ENCODE measurements around the gene CDH24.

CDH24 gene

DNA sequence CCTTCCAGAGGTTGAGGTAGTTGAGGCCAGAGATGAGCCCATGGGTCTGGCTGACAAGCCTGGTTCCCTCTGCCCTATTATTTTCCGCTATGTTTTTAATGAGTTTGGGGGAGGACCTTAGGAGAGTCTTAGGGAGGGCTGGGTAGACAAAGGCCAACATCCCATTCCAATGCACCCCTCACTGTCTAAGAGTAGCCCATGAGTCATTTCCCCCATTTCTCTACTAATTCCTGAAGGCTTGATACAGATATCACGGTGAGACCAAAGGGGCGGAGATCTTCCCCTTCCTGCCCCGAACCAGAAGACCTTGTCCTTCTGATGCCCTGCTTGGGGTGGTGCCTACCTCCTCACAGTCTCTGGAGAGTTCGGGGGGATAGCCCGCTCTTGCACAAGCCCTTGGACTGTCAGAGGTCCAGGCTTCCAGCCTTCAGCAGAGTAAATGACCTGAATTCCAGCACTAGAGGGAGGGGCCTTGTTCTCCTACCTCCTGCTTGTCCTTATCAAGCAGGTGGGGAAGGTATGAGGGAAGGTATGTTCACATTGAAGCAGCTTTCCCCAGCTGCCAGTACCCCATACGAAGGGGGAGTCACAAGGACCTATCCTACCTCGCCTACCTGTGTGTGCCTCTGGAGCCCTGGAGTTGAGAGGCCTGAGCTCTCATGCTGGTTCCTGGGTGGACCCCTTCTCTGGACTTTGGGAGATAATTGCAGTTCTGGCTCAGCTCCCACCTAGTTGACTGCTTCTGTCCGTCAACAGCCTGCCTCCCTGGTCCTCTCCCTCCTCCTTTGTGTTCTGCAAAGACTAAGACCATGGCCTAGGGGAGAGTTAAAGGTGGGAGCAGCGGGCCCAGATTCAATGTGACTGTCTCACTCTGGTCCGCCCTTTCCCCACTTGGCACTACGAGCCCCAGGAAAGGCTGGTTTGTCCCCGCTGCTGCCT is 11.6 kb downstream of the CDH24 start:
- DNase-seq (ENCODE audit: low read depth, low spot score) = no peak

DNA sequence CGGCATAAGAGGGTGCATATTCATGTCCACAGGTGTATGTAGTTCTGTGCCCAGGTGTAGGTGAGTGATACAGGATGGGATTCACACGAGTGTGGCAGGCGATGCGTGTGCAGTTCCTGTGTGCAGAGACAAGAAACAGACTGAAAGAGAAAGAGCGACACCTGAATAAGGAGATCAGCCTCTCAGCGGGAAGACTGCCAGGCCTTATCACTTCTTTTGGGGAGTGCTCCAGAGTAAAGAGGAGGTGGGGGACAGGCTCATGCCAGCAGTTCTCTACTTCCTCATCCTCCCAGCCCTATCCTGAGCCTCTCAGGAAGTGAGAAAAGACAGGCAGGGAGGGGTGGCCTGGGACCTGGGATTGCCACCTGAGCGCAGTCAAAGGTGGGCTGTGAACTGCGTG is 12.5 kb downstream of the CDH24 start:
- no peak for DNase-seq (ENCODE audit: low read depth, low spot score)

DNA sequence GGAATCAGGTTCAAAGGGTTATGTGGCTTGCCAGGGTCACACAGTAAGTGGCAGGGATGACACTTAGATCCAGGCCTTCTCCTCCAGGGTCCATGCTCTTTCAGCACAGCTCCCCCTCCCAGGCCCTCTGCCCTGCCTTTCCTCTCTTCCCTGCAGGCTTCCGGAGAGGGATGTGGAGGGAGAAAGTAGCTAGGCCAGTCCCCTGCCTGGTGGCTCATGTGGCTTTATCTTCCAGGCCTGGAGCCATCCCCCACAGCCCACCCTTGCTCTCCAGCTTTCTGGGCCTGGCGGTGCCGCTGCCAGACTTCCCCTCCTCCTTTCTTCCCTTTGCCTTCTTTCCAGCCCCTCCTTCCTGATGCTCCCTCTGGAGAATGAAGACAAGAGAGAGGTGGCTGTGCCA is 13.6 kb downstream of the CDH24 start:
- DNase-seq (ENCODE audit: low read depth, low spot score) = no peak

DNA sequence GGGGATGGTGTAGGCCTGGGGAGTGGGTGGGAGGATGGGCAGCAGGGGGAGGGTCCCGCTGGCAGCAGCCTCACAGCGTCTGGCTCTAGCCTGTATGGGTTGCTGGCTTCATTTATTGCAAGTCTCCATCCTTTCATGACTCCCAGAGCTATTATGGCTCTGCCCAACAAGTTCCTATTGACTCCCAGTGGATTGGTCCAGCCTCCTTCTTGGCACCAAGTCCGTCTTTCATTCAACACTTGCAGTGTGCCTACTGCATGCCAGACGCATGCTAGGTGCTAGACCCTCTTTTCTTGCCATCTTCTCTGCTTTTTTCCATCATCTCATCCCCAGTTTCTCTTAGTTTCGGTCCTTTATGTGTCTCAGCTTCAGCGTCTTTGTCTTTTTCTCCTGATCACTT is 14.2 kb downstream of the CDH24 start:
- DNase-seq (ENCODE audit: low read depth, low spot score) = no peak

DNA sequence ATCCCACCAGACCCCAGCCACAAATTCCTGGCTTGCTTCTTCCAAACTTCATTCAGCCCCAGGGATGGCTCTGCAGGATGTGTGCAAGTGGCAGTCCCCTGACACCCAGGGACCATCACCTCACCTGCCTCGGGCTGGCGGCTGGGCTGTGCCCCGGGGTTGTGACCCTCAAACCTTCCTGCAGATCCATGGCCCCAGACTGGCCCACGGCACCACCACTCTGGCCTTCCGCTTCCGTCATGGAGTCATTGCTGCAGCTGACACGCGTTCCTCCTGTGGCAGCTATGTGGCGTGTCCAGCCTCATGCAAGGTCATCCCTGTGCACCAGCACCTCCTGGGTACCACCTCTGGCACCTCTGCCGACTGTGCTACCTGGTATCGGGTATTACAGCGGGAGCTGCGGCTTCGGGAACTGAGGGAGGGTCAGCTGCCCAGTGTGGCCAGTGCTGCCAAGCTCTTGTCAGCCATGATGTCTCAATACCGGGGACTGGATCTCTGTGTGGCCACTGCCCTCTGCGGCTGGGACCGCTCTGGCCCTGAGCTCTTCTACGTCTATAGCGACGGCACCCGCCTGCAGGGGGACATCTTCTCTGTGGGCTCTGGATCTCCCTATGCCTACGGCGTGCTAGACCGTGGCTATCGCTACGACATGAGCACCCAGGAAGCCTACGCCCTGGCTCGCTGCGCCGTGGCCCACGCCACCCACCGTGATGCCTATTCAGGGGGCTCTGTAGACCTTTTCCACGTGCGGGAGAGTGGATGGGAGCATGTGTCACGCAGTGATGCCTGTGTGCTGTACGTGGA is 15.0 kb downstream of the CDH24 start, which contains the start of gene PSMB11:
TSS of gene PSMB11 (plus strand) at position 51 of the 804 bp plus-strand sequence. CDS start at position 65, 14 bp downstream.
- no peak for DNase-seq (ENCODE audit: low read depth, low spot score)

DNA sequence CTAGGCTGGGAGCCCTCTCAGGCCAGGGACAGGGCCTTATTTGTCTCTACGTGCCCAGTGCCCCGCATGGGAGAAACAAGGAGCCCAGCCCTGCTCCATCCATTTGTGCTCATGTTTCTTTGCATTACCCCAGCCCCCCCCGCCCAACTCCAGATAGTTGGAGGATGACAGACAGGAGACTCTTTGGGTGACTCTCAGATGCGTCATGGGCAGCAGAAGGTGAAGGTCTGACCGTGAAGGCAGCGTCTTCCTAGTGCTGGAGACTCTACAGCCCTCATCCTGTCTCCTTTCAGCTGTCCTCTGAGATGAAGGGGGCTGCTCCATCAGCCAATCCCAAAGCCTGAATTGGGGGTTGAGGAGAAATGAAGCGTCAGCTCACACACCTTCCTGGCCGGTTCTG is 15.6 kb downstream of the CDH24 start:
- DNase-seq (ENCODE audit: low read depth, low spot score) = no peak

DNA sequence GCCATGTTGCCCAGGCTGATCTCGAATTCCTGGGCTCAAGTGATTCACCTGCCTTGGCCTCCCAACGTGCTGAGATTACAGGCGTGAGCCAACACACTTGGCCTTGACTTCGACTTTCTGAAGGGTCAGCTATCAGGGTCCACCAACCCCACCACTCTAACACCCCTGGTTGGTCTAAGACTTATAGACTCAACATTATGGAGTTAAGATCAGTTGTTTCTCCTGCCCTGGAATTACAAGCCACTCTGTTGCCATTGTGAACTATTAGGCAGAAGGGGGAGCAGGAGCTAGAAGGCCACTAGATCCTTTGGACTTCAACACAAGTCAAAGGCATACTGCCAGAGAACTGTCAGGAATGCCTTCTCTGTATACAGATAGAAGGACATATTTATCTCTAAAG is 17.2 kb downstream of the CDH24 start:
- no peak for DNase-seq (ENCODE audit: low read depth, low spot score)

DNA sequence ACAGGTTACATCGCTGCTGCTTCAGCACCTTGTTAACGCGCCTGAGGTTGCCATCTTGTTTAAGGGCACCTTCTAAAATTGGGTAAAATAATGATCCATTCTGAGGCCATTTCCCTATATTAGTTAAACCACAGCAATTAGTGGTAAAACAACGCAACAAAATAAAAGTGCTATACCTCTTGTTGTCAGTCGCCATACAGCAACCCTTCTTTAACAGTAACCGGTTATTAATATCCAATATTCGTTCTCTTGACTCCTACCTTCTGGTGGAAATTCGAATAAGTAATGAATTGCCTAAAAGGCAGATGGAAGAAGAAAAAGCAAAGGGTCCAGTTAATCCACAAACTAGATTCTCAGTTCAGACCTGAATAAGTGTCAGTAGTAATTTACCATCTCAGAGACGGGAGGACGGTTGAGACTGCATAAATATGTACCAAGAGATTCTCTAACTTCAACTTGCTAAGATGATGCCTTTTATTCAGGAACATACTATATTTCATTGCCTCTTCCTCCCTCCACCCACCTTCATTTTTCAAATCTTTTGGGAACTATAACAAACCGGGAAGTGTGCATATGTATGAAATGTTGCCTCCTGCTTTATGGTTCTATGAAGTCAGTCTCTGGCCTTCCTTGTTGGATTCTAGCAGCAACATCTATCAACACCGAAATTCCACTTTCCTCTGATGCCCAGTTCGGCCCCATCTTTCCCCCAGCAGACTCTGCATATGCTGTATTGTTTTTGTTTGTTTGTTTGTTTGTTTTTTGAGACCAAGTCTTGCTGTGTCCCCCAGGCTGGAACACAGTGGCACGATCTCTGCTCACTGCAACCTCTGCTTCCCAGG is 21.8 kb downstream of the CDH24 start:
- no peak for DNase-seq (ENCODE audit: low read depth, low spot score)

DNA sequence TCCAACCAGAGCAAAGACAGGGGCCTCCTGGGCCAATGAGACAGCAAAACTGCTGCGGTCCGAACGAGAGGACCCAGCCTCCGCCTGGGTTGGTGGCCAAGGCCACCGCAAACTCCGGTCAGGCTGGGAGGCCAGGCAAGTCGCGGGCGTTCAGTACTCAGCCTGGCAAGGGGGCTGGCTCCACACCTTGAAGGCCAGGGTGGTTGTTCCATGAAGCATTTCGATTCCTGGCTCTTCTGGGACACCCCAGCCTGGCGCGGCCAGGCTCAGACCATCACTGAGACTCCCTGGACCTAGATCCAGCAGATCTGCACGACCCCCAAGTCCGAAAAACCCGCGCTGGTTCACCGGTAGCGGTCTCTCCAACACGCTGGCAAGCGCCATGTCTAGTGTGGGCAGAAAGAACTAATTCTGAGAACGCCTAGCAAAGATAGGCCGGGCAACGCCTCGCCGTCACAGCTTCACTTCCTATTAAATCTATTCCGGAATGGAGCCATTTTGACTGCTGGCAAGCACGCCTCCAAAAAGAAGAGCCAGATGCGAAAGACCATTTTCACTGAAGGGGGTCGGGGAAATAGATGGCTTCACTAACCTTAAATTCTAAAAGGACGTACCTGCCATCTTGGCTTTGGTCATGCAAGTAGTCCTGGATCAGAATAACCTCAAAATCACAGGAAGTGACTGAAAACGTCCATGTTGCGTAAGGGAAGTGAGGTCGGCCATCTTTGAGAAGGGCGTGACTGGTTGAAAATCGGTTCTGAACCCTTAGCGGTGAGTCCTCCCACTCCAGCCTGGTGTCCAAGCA is 22.6 kb downstream of the CDH24 start, which contains the start of gene PSMB5:
TSS of gene PSMB5 (minus strand) at position 403 of the 805 bp plus-strand sequence. CDS start at position 384, 19 bp downstream.
- peak; percentile 82 for DNase-seq (ENCODE audit: low read depth, low spot score)

DNA sequence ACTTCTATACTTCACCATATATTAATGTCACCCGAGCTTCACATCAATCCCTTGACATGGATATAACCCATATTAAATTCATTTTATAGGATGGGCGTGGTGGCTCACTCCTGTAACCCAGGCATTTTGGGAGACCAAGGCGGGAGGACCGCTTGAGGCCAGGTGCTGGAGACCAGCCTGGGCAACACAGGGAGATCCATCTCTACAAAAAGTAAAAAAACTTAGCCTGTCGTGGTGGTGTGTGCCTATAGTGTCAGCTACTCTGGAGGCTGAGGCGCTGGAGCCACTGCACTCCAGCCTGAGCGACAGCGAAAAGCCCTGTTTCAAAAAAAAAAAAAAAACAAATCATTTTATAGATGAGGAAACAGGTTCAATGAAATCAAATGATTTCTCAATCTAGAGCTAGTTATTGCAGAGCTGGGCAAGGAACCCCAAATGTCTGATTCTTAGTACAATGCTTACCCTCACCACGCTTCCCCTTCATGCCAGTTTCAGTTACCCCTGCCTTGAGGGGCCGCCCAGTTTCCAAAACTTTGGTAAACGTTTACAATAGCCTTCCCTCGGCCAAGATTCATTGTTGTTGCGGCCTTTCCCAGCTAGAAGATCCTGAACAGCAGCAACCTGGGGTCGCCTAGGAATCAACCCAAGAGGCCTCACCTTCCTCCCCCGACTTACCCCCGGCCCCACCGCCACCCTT is 23.4 kb downstream of the CDH24 start:
- no peak for DNase-seq (ENCODE audit: low read depth, low spot score)

DNA sequence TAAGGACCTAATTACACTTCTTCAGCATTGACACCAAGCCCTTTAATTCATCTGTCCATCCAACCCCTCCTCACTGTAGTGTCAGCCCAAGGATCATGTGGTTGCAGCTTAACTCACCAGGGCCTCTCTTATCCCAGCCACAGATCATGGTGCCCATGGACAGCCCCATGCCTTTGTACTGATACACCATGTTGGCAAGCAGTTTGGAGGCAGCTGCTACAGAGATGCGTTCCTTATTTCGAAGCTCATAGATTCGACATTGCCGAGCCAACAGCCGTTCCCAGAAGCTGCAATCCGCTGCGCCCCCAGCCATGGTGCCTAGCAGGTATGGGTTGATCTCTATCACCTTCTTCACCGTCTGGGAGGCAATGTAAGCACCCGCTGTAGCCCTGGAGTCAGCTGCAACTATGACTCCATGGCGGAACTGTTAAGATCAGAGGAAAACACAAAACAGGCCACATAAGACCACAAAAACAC is 24.0 kb downstream of the CDH24 start:
- no peak for DNase-seq (ENCODE audit: low read depth, low spot score)

DNA sequence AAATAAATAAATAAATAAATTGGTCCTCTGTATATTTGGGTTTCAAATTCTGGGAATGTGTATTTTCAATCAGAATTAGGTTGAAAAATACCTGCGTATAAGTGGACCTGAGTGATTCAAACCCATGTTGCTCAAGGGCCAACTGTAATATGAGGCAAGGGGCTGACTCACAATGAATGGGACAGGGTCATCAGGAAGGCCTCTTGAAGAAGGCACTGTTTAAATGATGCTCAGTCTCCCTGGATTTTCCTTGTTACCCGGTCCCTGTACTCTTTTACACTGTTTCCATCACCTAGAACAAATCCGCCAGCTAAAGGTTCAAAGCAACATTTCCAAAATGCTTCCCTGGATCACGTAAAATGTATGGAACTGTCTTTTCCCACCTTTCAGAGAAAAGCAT is 26.4 kb downstream of the CDH24 start:
- DNase-seq (ENCODE audit: low read depth, low spot score) = no peak

DNA sequence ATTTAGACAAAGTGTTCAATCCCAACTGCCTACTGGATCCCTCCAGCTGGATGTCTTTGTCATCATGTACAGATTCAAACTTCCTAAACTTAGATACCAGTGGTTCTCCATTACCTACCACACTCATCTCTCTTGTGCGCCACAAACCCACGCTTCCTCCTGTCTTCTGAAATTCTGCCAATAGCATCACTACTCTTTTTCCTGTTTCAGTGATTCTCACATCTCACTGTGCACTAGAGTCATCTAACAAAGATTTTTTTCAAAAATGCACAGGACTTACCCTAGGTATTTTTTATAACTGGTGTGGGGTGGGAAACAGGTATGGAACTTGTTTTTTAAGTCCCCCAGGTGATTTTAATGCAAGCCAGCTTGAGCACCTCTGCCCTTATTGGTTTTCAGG is 28.5 kb downstream of the CDH24 start:
- no peak for DNase-seq (ENCODE audit: low read depth, low spot score)

DNA sequence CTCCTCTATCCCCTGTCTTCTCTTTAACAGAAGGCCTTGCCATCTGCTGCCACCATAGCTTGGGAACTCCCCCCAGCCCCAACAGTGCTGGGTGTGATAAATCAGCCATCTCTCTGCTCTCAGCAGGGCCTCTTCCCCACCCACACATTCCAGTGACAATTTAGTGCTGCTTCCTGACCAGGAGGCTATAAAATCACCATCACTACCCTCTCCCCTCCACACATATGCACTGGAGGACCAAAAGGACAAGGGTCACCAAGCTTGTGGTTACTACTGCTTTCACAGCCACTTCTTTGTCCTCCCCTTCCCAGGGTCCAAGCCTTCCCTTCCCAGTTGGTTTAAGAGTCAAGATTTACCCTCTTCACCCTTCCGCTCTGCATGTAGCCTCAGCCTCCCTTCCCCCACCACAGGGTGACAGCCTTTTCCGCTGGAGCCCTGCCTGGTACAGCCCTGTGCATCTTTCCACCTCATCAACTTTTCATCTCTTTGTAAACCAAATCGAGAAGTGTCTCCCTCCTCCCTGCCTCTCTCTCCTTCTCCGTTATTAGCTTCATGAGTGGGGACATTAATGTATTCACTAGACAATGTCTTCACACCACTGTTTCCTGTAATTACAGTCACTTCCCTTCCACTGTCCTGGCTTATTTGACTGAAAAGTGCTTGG is 32.0 kb downstream of the CDH24 start:
- no peak for DNase-seq (ENCODE audit: low read depth, low spot score)

DNA sequence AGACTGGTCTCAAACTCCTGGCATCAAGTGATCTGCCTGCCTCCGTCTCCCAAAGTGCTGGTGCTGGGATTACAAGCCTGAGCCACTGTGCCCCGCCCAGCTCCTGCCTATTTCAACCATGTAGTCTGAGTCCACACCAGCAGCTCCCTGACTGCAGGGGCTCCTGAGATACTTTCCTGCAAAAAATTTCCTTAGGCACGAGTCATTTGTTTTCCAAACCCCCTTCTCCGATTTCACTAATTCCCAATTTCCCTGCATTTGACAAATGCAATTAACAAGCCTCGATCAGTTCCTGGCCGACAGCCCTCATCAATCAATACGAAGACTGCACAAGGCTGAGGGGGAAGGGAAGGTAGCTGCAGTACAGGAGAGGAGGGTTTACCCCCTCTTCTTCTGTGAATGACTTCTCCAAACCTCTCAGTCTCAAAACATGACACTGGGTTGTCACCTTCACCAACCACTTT is 32.7 kb downstream of the CDH24 start:
- no peak for DNase-seq (ENCODE audit: low read depth, low spot score)

DNA sequence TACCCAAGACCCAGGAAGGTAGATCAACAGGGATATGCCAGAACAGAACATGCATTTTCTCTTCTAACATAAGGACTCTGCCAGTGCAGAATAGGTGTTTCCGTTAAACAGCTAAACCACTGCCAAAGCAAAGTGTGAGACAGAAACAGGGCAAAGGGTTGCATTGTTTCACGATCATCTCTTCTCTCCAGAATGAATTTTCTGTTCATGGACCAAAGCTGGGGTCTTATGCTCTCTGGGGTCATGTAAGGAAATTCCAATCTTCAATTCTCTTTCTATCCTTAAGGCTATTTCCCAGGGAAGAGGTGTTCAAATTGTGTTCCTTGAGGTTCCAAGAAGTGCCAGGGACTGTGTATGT is 33.5 kb downstream of the CDH24 start:
- no peak for DNase-seq (ENCODE audit: low read depth, low spot score)

DNA sequence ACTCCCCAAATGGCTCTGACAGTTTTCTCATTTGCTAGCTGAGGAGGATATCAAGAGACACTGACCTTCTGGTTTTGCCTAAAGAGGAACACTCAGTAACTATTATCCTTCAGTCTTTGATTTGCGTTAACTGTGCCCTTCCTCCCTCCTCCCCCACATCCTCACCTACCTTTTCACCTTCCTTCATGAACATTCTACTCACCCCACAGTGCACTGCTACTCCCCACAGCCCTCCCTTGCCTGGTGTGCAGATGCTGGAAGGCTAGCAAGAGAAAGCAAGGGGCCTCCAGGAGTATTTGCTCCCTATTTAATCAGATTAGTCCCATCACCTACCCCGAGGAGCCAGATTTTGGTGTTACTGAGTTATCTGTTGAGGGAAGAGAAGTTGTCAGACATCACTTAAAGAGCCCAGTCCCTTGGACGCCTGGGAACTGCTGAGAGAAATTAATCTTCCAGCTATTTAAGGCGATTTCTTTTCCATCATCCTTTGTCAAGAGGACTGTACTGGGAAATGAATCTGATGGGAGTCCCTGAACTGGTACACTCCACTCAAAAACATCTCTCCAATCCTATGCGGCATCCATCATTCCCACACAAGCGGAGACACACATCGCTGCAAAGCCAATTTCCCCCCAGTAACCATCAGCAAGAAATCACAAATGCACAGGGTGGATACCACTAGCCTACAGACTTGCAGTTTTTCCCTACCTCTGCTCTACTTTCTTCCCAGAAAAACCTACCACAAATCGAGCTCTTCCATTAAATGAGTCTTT is 34.1 kb downstream of the CDH24 start:
- DNase-seq (ENCODE audit: low read depth, low spot score) = no peak

DNA sequence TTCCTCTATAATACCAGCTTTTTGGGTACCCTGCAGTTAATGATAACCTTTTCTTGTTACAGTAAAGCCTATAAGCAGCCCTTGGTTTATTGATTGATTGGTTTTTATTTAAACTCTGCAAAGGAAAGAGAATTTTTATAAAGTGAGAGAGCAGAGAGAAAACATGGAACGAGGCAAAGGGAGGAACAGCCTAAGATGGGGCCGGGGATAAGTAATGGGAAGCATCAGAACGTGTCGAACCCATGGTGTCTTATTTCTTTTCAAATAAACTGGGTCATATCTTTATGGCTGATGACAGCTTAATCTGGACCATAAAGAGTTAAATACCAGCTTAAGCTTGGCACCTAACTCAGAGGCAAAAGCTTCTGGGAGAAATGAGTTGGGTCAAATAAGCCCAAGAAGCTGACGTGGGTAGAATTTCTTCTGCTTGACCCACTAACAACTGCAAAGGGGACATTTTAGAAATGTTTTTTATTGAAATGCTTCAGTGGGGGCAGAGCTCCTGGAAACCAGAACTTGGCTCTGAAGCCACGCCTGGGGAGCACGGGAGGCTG is 35.4 kb downstream of the CDH24 start:
- no peak for DNase-seq (ENCODE audit: low read depth, low spot score)
